Stimulated activated CD4-positive, alpha-beta T cell treated with anti-CD3 and anti-CD28 coated beads, Interleukin-2, amount 100 ng/mL, for 48 hours (primary cell): ENCODE results near the gene DCP1B.

ENCODE experiments used
- DNase-seq, 2 donors: peaks; one replicate each; pipeline ENCODE4 v3.0.0-alpha.2; 2020

DCP1B gene

DNA sequence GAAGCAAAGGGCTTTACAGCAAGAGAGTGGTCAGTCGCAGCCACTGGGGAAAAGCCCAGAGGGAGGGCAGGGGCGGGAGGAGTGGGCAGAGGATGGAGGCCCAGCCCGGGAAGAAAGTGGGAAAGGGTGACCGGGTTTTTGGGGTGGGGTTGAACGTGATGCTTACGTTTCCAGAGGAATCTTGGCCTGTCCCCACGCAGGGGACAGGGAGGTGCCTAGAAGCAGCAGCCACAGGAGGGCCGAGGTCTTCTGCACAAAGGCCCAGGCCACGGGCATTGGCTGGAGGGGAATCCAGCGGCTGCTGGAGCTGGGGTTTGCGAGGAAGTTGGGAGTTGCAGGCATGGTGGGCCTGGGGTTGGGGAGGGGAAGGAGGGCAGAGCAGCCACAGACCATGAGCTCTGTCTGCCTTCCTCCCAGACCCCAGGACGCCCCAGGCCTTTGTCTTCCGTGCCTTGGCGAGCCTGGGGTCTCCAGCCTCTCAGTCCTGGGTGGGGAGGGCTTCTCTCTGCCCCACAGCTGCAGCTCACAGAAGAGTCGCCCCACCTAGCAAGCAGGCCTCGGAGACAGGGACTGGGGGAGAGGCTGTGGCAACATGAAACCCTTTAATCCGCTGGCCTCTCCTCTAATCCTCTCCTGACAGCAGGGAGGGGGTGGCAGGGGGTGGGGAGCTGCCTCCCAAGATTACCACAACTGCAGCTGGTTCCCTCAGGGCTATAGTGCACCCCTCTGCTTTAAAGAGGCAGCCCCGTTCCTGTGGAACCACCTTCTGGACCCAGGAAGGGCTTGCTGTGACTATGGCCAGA is 86.0 kb downstream of the DCP1B start, which contains the start of gene CACNA2D4:
Gene CACNA2D4 (minus strand): TSS at position 572 of the 803 bp plus-strand sequence. CDS start 179 bp downstream, at position 393.
- no peak for DNase-seq

DNA sequence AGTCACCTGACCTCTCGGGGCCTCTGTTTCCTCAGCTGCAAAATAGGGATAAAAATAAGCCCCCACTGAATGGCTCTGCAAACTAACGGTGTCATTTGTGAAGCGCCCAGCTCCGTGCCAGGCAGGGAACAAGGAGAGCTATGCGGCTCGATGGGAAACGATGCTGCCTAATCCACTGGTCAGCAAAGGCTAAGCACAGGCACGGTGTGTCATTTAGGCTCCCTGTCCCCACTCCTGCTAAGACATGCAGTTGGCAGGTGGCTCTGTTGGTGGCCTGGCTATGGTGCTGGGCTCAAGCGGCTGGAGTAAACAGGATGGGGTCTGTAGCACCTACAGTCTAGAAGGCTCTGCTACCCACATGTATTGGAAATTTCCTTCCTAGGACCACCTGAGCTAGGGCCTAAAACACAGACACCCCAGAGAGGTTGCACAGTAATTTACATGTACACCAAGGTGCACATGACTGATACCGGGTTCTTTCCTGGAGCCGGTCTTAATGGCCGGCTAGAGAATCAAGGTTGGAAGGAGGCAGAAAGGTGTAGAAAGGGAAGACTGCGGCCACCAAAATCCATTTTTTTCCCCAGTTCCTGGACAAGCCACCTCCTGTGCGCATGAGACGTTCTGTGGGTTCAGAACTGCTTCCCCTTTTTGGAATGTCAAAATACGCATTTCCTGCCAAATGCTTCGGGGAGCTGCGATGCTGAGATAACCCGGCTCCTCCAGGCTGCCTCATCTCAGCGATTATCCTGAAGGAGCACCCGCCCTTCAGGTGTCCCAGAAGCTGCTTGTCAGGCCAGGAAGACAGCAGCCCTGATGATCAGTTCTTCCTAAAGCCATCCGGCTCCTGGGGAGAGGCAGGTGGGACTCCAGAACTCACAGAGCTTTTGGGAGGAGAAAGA is 86.8 kb downstream of the DCP1B start:
- no peak for DNase-seq

DNA sequence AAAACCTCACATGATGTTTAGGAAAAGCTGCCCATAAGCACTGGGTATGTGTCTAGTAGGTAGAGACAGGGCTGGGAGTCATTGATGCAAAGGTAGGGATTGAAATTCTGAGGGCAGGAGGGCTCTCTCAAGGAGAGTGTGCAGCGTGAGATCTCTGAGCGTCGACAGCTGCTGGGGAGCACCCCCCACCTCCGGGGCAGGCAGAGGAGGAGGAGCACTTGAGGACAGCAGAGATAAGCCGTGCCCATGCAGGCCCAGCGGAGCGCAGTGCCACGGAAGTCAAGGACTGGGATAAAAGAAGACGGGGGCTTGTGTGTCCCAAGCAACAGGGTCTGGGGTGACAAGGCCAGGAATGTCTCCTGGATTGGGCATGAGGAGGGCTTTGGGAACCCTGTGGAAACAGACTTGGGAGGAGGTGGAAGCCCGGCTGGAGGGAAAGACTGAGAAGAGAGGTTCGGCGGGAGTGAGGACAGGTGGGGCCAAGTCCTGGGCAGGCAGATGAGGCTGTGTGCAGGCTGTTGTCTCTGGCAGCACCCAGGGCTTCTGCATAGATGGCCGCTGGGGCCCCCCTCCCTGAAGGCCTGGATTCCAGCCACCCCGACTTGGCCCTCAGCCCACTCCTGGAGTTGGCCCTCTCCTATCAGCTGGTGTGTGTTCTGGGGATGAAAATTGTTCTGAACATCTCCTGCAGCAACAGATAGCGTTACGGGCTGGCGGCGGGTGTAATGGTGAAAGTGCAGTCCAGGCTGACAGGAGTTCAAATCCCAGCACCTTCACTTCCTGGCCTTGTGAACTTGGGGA is 87.7 kb downstream of the DCP1B start:
- DNase-seq, result no peak

DNA sequence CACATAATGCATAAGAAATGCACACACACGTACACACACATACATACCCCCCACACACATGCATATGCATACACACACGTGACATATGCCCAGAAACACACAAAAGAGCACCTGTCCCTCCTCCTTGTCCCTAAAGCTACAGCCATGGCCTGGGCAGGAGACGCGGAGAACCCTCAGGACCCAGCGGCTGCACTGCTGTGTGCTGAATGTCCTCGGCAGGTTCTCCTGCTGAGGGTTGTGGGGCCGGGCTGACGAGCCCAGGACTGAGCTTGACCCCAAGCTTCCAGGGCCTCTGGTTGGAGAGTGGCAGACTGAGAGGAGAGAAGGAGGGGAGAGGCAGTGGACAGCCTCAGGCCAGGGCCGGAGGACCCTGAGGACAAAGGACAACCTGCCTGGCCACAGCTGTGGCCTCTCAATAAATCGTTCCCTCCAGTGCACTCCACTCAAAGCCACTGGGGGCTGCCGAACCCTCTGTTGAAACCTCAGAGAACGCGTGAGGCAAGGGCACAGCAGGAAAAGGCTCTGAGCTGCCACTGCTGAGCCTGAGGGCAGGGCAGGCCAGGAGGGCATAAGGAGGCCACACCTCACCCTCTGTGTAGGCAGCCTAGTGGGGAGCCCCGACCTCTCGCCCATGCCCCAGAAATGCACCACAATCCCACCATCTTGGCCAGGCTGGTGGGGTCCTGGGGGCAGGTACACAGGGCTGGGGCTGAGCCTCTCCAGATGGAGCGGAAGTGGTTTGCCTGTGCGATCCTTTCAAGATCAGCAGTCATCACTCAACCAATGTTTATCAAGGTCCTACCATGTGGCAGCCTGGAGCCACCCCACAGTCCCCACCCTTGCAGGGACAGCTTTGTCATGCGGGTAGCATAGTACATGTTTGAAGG is 88.9 kb downstream of the DCP1B start:
- peak in 1 of 2 donors; percentile 26 for DNase-seq

DNA sequence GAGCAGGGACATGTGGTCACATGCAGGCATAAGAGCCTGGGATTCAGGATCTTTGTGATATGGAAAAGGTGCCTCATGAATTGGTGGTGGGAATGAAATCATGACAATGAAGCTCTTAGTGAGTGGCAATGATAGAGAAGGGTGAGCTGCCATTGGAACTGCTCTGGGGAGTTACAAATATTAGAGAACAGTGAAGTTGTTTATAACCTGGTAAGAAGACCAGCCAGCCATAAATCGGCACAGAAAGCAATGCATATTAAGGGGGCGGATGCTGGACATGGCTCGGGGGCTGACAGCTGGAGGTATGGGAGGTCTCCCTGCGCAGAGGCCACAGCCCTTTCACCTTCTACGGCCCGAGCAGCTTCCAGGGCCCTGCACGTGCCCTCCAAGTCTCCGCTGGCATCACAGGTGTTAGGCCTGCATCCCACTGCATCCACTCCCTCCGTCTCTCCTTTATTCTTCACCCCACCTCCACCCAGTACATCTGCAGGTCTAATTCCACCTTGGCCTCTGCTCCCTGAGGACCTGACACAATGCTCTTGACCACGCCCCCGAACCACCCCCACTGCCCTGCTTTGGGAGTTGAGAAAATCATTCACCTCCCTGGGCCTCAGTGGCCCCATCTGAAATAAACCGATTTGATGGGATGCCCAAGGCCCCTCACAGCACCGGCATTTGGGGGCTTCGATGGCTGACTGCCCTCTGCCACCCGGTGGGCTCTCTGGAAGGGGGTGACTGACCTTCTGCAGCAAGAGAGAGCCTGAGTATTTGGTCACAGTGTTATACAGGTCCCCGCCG is 89.9 kb downstream of the DCP1B start:
- DNase-seq, result no peak

DNA sequence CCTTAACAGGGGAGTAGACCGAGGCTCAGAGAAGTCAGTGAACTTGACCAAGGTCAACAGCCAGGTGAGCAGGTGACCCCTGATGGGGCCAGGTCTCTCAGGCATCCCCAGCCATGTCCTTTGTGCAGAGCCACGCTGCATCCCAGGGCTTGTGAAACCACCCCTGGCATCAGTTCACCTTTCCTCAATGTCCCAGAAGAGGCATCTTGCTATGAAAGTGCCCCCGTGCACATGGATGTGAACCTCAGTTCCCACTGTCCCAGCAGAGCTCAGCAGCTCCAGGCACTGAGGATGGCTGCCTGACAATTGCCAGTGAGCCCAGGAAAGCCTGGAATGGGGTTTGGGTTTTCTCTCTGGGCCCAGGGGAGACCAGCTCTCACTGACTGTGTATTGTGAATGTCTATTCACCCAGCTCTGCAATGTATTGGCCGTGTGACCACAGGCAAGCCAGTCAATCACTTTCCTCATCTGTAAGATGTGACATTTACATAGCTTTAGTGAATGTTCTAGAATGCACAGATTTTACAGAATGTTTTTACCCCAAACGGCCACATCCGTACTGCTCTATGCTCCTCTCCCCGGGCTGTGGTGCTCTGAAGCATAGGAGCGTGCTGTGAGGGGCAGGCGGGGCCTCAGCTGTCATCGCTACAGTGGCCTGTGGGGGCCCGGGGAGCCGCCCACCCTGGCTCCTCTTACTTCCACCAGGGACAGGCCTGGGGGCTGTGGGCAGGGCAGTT is 90.7 kb downstream of the DCP1B start:
- no peak for DNase-seq

DNA sequence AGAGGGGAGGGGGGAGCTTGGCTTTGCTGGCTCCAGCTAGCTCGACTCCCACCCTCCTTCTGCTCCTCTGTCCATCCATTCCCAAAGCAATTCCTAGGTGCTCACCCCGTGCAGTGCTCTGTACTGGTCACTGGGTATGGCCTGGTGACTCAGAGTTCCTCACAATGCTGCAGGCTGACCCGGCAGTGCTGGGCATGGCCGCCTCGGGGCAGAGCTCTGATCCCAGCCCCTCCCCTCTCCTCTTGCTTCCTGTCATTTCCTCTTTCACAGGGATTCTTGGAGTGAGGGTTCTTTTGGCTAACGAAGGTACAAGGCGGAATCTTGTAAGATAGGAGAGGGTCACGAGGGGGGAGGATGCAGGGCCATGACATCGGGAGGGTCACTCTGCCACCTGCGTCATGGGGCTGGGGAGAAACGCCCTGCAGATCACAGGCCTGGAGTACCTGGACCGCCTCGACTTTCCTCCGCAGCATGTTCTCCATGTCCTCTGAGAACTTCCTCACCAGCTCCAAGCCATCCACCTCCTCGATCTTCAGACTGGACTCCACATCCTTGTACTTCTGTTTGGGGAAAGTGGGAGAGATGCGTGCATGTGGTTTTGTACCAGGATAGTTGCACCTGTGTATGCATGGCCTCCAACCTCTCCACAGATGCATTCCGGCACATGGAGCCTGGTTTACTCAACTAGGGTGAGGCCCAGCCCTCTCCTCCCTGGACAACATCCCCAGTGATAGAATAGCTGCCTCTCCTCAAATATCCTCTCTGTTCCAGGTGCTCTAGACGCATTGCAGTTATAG is 91.5 kb downstream of the DCP1B start:
- no peak for DNase-seq

DNA sequence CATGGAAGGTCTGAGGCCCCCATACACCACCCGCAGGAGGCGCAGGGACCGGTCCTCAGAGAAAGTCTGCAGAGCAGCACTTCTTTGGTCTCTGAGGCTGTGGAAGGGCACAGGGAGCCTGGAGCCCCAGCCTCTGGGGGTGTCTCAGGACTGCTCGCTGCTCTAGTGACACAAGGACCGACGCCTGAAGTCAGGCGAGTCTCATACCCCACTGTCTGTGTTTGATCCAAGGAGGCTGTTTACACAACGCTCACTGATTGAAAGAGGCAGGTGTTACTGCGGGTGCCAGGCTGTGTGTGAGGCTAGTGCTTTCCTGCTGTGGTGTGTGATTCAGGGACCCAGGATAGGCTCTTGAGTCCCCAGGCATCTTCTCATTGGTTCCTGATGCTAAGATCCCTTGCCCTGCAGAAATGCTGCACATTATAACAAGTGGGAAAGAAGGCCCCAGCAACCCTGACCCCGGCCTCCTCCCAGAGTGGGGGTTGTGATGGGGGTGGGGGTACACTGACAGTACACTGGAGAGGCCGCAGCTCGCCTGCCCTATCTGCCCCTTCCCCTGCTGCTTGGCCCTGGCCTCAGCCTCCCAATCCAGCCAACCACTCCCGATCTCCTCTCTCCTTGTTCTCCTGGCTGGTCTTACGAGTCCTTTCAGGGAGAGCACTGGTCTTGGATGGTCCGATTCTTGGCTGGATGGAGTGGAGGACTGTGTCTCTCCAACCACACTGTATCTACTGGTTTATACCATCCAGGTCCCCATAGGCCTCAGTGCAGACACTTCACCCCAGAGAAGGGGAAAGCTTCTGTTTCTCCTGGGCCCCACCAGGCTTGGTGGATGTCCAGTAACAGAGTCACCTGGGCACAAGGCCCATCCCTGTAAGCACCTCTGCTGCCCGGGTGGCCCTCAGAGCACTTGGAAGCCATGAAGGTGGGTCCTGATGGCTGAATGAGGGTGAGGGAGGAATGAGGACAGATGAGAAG is 92.4 kb downstream of the DCP1B start:
- no peak for DNase-seq

DNA sequence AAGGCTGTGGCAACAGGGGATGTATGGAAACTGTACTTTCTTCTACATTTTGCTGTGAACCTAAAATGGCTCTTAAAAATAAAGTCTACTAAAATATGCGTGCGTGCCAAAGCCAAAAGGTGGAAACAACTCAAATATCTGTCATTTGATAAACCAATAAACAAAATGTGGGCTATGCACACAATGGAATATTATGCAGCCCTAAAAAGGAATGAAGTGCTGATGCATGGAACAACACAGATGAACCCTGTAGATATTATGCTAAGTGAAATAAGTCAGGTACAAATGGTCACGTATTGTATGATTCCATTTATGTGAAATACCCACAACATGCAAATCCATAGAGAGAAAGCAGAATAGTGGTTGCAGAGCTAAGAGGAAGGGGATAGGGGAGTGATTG is 93.8 kb downstream of the DCP1B start:
- no peak for DNase-seq

DNA sequence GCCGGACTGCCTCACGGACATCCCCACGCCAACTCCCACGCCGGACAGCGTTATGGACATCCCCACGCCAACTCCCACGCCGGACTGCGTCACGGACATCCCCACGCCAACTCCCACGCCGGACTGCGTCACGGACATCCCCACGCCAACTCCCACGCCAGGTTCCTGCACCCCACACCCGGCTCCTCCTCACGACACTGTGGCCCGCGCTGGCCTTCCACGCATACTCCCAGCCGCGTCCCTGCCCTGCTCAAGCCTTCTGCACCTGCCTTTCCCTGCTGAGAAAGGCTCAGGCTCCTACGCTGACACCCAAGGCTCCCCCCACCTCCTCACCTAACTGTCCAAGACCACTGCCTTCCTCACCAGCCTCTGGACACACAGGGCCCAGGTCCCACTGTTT is 95.5 kb downstream of the DCP1B start:
- DNase-seq, result no peak

DNA sequence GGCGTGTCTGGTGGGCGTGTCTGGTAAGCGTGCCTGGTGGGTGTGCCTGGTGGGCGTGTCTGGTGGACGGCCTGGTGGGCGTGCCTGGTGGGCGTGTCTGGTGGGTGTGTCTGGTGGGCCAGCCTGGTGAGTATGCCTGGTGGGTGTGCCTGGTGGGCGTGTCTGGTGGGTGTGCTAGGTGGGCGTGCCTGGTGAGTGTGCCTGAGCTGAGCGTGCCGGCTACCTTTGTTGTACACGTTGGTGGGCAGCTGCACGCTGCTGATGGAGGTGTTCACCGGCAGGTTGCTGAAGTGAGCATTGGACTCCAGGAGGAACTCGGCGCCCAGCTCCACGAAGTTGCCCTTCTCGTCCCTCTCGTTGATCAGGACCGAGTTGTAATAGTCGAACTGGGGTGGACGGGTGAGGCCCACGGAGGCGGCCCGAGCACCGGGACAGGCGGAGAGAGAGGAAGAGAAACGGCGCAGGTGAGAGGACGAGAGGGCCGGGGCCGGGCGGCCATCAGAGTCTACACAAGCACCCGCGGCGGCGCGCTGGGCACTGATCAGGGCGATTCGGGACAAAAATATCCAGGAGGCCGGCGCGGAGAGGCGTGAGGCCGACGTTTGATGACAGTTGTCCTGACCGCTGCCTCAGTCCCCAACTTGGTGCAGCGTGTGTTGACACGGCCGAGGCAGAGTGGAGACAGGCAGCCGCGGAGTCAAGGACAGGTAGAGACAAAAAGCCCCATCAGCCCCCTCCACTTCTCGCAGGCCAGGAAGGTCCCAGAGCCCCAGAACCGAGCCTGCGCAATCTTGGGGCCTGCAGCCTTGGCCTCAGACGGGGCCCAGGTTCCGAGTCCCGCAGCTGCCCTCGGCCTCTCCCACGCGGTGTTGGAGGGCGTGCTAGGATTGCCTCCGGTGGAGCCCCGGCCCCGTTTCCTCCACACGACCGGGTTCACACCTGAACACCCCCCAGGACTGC is 96.3 kb downstream of the DCP1B start:
- no peak for DNase-seq

DNA sequence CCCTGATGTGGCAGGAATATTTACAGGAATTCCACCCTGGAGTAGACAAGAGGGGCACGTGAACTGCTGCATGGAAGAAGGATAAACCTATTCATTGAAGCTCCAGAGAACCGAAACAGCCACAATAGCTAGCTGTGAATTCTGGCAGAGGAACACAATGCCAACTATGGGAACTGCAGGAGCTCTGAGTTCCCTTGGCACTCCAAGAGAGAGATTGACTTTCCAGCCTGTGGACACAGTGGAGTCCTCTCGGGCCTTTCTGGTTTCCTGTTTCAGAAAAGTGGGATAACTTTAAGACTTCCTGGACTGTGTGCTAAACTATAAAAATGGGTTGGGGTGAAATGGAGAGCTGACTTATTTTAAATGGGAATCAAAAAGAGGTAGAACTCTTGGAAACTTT is 97.7 kb downstream of the DCP1B start:
- no peak for DNase-seq

DNA sequence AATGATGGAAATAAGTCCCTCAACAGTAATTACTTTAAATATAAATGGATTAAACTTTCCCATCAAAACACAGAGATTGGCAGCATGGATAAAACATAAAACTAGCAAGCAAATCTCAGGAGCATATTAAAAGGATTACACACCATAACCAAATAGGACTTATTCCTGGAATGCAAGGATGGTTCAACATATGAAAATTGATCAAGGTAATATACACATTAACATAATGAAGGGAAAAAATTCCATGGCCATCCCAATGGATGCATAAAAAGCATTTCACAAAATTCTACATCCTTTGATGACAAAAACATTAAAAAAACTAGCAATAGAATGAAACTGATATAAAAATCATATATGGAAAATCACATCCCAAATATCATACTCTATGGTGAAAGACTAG is 99.4 kb downstream of the DCP1B start:
- no peak for DNase-seq

DNA sequence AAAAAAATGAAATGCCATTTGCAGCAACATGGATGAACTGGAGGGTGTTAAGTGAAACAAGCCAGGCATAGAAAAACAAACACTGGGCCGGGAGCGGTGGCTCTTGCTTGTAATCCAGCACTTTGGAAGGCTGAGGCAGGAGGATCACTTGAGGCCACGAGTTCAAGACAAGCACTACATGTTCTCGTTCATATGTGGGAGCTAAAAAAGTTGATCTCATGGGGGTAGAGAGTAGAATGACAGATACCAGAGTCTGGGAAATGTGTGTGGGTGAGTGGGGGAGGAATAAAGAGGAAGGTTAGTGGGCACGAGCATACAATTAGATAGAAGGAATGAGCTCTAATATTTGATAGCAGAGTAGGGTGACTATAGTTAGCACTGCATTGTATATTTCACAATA is 107.3 kb downstream of the DCP1B start:
- DNase-seq, result no peak
